Right cardiac atrium (tissue), 5 donors: Measurements from ENCODE around the gene PDGFRB. TPM values are rescaled to one million over a fixed set of nuclear protein-coding genes. Genes with fewer than 3 reads are reported as not detected.
A peak's percentile ranks its signal among the peaks of the same experiment; 100 is the strongest.

Source experiments
- ATAC-seq, 2 donors: fragments of 200-7000 bp; cut with Tn5 transposase; one replicate each; pipeline versions ENCODE4 v1.8.0 to v1.9.1; 2020; ENCODE audit warnings: moderate library complexity in 2 of 2, mild to moderate bottlenecking in 1 of 2
- DNase-seq, 3 donors: peaks; one replicate each; pipeline ENCODE4 v3.0.0-alpha.2; 2020
- H3K27ac ChIP-seq: one replicate; pipeline ENCODE4 v1.5.1; 2013; ENCODE audit warnings: mild to moderate bottlenecking, low read length, control low read depth, moderate library complexity
- H3K27me3 ChIP-seq: one replicate; pipeline ENCODE4 v1.6.1; 2013; ENCODE audit not compliant: control insufficient read depth, insufficient read depth
- H3K4me1 ChIP-seq: one replicate; pipeline ENCODE4 v1.6.1; 2013; ENCODE audit warnings: low read length; ENCODE audit not compliant: control insufficient read depth, insufficient read depth
- H3K4me3 ChIP-seq: one replicate; pipeline ENCODE4 v1.5.1; 2013; ENCODE audit warnings: low read length, control low read depth
- H3K9me3 ChIP-seq: one replicate; pipeline ENCODE4 v1.6.1; 2013; ENCODE audit warnings: low read length; ENCODE audit not compliant: control insufficient read depth
- WGBS: extraction: QIAGEN DNeasy Blood & Tissue Kit; methylation state at CpG from one replicate; pipeline ENCODE4 v1.1.7; 2013; 5-methylcytosine and 5-hydroxymethylcytosine counted together
- intact Hi-C, 4 donors: fragments of 100-400 bp; cut with DNase I; formaldehyde crosslinking; loops; one replicate each; pipeline versions ENCODE4 v1.11.0 to v1.14.0; 2022 to 2023
- polyA plus RNA-seq: library from polyadenylated mRNA; stranded (reverse); fragments of 200-250 nt; gene quantifications from one replicate; pipeline ENCODE4 v1.2.3, GENCODE V29; 2013
- total RNA-seq, 4 donors: library from RNA; stranded (reverse); fragmentation: NEBNext Ultra II Directional; extraction: Animal tissue kit (Norgen Biotek cat#: 25700); gene quantifications; one replicate each; pipeline ENCODE4 v1.2.1, GENCODE V29; 2021
- donor health status: healthy with polysubstance abuse.
- donor health status: DM: no; HTN: yes; CAD: no.
- donor health status: DM: no; HTN: no; CAD: no.
- donor health status: DM: no; HTN: yes; CAD: no; lungs with severe emphysema.
- donor health status: DM: yes; HTN: yes; CAD: no.

PDGFRB gene
- total and polyA plus RNA-seq, 5 donors: 24.6 to 68.0 (median 43.5) TPM

DNA sequence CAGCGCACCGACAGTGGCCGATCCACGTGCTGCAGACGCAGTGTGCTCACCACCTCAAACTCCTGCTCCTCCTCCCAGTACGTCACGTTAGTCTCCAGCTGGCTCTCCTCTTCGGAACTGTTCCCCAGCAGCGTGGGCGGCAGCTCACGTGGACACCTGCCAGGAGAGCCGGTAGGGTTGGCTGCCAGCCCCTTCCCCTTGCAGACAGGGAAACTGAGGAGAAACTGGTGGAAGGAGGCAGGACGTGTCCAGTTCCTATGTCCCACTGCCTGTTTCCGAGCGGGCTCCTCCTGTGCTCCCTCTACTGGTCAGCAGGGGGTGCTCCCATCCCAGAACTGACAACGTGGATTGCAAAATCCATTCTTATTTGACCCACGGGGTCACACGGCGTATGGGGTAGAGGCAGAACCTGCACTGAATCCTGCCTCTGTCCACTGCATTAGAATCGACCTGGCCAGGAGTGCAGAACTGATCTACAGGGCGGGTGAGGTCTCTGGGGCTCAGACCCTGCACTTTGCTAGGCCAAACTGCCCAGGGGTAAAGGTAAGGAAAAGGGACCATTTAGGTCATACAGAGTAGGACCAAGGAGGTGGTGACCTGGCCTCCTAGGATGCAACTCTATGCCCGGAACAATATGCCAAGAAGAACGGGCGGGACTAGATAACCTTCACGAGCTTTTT, 25.7 kb downstream of the PDGFRB start:
- no peaks in the 10 kb centered on the region for H3K9me3 ChIP-seq
- DNase-seq (peak; percentile 77 to 90 (median 90)), ATAC-seq (peak; percentile 80 to 85)
- 22% methylated on average over 25 of the region's 25 CpGs for WGBS
- H3K4me3 ChIP-seq: no peak overlapping the region
- no peaks in the 10 kb centered on the region for H3K27me3 ChIP-seq
- H3K4me1 ChIP-seq: no peaks in the 10 kb centered on the region
- H3K27ac ChIP-seq: no peak overlapping the region
- intact Hi-C loops: loop anchor here (2.0 to 10.0 kb wide), 3 partner anchors 87 to 225 kb away; partner anchors contain the start of gene TCOF1 (in 1 of the 4)

DNA sequence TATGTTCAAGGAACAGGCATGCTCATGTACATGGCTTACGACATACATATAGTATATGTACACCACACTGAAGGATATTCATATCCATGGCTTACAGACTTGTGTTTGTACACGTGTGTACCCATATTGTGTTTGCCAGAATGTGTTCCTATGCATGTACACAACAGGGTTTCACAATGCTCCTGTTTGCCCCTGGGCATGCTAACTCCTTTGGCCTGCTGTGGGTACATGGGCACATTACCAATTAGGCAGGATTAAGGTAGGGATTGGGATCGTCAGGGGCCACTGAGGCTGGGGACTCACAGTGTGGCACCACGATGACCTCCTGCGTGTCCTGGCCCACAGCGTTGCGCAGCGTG, 26.2 kb downstream of the PDGFRB start:
- no peak for DNase-seq
- no peaks in the 10 kb centered on the region for H3K27me3 ChIP-seq
- 53% methylated on average over 8 of the region's 8 CpGs for WGBS
- ATAC-seq: no peak
- H3K4me1 ChIP-seq: no peaks in the 10 kb centered on the region
- H3K4me3 ChIP-seq: no peak overlapping the region
- H3K9me3 ChIP-seq: no peaks in the 10 kb centered on the region
- H3K27ac ChIP-seq: no peak overlapping the region
- intact Hi-C loops: loop anchor here in 1 of 4 donors (10.0 kb wide), 1 partner anchor 225 kb away; the partner anchor contains the start of gene TCOF1

DNA sequence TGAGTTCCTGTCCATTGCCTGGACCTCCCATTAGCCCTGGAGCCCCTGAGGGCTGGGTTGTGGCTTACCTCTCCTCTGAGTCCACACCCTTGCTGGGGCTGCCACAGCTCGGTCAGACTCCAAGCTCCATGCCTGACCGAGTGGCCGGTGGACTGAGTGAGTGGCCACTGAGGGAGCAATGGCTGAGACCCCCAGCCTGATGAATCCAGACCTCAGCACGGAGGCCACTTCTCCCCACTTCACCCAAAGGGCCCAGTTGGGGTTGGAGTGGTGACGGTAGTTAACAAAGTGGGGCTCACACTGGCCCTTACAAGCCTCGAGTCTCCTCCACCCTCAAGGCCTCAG, 28.8 kb downstream of the PDGFRB start:
- no peaks in the 10 kb centered on the region for H3K9me3 ChIP-seq
- no peak overlapping the region for H3K4me3 ChIP-seq
- DNase-seq (peak in 2 of 3 donors; percentile 28 to 32), ATAC-seq (no peak)
- intact Hi-C loops: loop anchor here in 1 of 4 donors (10.0 kb wide), 1 partner anchor 228 kb away; the partner anchor contains the start of gene TCOF1
- no peaks in the 10 kb centered on the region for H3K27me3 ChIP-seq
- no peak overlapping the region for H3K27ac ChIP-seq
- 78% methylated on average over 6 of the region's 6 CpGs for WGBS
- H3K4me1 ChIP-seq: no peaks in the 10 kb centered on the region

DNA sequence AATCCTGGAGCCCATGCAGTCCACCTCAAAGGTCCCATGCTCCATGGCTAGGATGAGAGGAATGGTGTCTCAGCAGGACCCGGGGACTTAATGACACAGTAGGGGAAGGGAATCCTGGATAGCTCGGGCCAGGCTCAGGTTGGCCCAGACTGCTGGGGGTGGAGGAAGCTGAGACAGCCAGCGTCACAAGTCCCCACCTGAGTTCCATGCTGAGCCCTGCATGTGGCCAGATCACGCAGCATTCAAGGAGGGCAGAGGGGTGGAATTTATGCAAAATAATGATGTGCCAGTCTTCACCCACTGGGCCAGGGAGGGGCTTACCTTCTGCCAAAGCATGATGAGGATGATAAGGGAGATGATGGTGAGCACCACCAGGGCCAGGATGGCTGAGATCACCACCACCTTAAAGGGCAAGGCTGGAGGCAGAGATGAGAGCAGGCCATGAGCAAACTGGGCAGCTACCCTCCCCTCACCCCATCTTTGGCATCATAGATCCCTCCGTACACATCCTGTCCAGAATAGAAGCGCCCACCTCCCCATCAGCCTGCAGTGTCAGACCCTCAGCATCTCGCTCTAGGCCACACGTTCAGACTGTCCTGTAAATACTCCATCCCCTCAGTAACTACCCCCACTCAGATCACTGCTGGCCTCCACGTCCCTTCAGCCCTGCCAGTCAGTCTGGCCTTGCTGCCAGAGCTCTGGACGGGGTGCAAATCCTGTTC, 29.3 kb downstream of the PDGFRB start:
- Histone ChIP-seq H3K4me1 (no peaks in the 10 kb centered on the region), H3K4me3 (no peak overlapping the region), H3K9me3 (no peaks in the 10 kb centered on the region), H3K27me3 (no peaks in the 10 kb centered on the region), H3K27ac (no peak overlapping the region)
- ATAC-seq (no peak), DNase-seq (peak in 2 of 3 donors; percentile 23)
- WGBS: 83% methylated on average over 10 of the region's 10 CpGs
- intact Hi-C loops: loop anchor here in 1 of 4 donors (10.0 kb wide), 1 partner anchor 228 kb away; the partner anchor contains the start of gene TCOF1

DNA sequence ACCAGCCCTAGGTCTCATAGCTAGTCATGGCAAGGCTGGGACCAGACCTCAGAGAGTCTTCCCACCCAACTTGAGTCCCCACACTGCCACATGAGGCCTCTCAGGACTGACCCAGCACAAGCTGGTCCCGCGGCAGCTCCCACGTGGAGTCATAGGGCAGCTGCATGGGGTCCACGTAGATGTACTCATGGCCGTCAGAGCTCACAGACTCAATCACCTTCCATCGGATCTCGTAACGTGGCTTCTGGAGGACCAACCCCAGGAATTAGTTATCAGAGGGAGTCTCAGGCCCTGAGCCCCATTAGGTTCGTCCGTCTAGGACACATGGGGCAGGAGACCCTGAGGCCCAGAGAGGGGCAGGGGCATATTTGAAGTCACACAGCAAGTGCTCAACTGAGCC, 30.3 kb downstream of the PDGFRB start:
- ATAC-seq: no peak
- intact Hi-C loops: loop anchor here in 1 of 4 donors (10.0 kb wide), 1 partner anchor 229 kb away; the partner anchor contains the start of gene TCOF1
- H3K4me3 ChIP-seq: no peak overlapping the region
- H3K4me1 ChIP-seq: no peaks in the 10 kb centered on the region
- DNase-seq: peak in 1 of 3 donors; percentile 12
- no peak overlapping the region for H3K27ac ChIP-seq
- no peaks in the 10 kb centered on the region for H3K9me3 ChIP-seq
- 93% methylated on average over 10 of the region's 10 CpGs for WGBS
- H3K27me3 ChIP-seq: no peaks in the 10 kb centered on the region

DNA sequence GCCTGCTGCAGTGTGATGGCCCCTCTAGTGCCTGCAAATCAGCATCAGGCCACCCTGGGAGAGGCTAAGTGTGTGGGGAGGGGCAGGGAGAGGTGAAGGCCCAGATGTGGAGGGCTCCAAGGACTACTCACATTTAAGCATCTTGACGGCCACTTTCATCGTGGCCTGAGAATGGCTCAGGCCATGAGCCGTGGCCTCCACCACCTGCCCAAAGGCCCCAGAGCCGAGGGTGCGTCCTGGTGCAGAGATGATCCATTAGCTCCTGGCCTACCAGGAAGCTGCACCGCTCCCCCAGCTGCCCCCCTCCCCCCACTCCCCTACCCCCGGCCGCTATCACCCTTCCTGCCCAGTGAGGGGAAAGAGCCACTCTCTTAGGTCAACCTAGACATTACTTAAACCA, 31.0 kb downstream of the PDGFRB start:
- intact Hi-C loops: loop anchor here in 1 of 4 donors (10.0 kb wide), 1 partner anchor 230 kb away; the partner anchor contains the start of gene TCOF1
- no peaks in the 10 kb centered on the region for H3K27me3 ChIP-seq
- ATAC-seq (no peak), DNase-seq (peak in 1 of 3 donors; percentile 20)
- H3K4me3 ChIP-seq: no peak overlapping the region
- H3K4me1 ChIP-seq: no peaks in the 10 kb centered on the region
- WGBS: 85% methylated on average over 8 of the region's 8 CpGs
- no peaks in the 10 kb centered on the region for H3K9me3 ChIP-seq
- no peak overlapping the region for H3K27ac ChIP-seq

DNA sequence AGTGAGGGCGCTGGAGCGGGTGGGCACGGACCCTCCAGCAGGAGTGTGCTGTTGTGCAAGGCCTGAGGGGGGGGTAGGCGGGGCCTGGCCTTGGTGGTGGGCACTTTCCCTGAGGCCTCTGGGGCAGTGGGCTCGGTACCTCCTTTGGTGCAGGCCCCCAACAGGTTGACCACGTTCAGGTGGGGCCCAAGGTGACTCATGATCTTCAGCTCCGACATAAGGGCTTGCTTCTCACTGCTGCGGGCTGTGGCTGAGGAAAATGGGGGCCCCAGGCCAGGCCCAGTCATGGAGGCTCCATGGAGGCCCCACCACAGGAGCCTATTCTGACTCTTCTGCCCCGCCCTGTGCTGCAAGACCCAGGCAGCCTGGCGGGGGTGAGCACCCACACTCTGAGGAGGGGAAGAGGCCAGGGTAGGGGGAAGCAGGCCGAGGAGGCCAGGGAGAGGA, 31.5 kb downstream of the PDGFRB start:
- ATAC-seq (peak in 1 of 2 donors; percentile 4), DNase-seq (peak in 2 of 3 donors; percentile 55 to 62)
- intact Hi-C loops: loop anchor here in 1 of 4 donors (10.0 kb wide), 1 partner anchor 231 kb away; the partner anchor contains the start of gene TCOF1
- no peaks in the 10 kb centered on the region for H3K4me1 ChIP-seq
- H3K4me3 ChIP-seq: no peak overlapping the region
- no peaks in the 10 kb centered on the region for H3K9me3 ChIP-seq
- no peak overlapping the region for H3K27ac ChIP-seq
- no peaks in the 10 kb centered on the region for H3K27me3 ChIP-seq
- 85% methylated on average over 11 of the region's 11 CpGs for WGBS

DNA sequence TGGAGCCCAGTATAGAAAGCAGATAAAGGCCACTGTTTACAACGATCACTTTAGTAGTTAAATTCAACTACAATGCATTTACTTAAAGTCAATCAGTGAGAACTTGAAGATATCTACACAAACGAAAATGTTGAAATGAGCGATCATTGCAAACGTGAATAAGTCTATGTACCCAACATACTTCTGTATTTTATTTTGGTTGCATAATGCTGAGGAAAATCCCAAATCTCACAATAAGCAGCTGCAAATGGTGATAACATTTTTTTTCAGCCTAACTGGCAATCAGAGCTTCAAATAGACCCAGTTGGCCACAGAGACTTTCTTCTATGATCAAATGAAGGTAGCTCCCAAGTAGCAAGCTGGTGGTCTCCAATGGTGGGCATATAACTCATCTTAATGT, 32.1 kb downstream of the PDGFRB start:
- intact Hi-C loops: loop anchor here in 1 of 4 donors (10.0 kb wide), 1 partner anchor 231 kb away; the partner anchor contains the start of gene TCOF1

DNA sequence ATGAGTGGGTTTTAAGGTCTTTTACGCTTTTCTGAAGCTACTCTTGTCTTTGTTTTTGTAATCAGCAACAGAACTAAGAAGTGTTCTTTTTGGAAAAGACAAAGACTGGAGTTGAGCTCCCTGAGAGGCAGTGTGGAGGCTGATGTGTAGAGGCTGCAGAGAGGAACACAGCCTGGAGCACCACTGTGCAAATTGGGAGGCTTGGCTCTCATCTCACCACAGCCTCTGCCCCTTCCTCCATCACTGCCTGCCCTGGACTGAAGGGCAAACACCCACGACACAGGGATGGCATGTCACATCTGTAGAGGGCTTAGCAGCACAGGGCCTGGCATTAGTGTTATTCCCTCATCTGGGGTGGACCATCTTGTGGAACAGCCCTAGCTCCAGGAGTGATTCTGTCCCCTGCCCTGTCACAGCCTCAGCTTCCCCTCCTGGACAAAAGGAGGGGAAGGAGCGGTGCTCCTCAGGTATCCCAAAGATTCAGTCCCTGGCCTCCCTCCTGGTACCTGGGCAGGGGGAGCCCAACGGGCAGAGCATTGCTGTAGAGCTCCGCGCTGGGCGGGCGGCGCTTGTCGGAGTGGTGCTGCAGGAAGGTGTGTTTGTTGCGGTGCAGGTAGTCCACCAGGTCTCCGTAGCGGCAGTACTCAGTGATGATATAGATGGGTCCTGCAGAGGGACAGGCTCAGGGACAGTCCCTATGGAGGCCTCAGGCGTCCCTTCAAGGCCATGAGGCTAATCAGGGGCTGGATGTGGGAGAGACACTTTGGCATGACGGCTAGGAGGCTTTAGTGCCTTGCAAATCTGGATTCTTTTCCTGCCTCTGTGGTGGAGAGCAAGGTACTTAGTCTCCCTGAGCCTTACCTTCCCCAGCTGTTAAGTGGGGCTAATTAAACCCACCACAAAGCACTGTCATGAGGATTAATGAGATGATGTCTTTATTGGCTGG, 32.8 kb downstream of the PDGFRB start:
- no peaks in the 10 kb centered on the region for H3K9me3 ChIP-seq
- intact Hi-C loops: loop anchor here in 1 of 4 donors (10.0 kb wide), 1 partner anchor 232 kb away; the partner anchor contains the start of gene TCOF1
- no peaks in the 10 kb centered on the region for H3K4me1 ChIP-seq
- DNase-seq (peak in 2 of 3 donors; percentile 35 to 48), ATAC-seq (no peak)
- H3K27me3 ChIP-seq: no peaks in the 10 kb centered on the region
- no peak overlapping the region for H3K4me3 ChIP-seq
- WGBS: 91% methylated on average over 15 of the region's 15 CpGs
- H3K27ac ChIP-seq: no peak overlapping the region

More for the DNA sequence above, 32.1 kb downstream of the PDGFRB start:
- ATAC-seq (no peak), DNase-seq (no peak)
- WGBS: 56% methylated on average over 4 of the region's 4 CpGs
- no peaks in the 10 kb centered on the region for H3K4me1 ChIP-seq
- H3K27me3 ChIP-seq: no peaks in the 10 kb centered on the region
- no peaks in the 10 kb centered on the region for H3K9me3 ChIP-seq
- H3K27ac ChIP-seq: no peak overlapping the region
- H3K4me3 ChIP-seq: no peak overlapping the region

DNA sequence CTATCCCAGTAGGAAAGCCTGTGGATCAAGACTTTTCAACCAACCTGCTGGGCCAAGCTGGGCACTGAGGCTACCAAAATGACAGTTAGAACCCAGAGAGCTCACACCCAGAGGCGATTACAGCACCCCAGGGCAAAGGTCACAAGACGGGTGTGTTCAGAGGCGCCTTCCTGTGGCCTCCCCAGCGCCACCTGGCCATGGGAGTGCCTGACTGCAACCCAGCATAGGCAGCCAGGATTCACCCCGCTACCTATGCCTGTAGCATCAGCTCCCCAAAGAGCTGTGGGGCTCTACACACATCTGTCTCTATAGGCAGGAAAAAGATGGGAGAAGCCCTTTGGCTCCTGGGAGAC, 33.5 kb downstream of the PDGFRB start:
- Histone ChIP-seq H3K27ac (no peak overlapping the region), H3K9me3 (no peaks in the 10 kb centered on the region), H3K4me3 (no peak overlapping the region), H3K27me3 (no peaks in the 10 kb centered on the region), H3K4me1 (no peaks in the 10 kb centered on the region)
- no peak for ATAC-seq
- DNase-seq: peak; percentile 18 to 68 (median 54)
- 59% methylated on average over 5 of the region's 5 CpGs for WGBS
- intact Hi-C loops: loop anchor here in 1 of 4 donors (10.0 kb wide), 1 partner anchor 233 kb away; the partner anchor contains the start of gene TCOF1
